H54 (cell line): Measurements from ENCODE around the gene PTGER1.

Experiments
- DNase-seq: peaks from one replicate; pipeline ENCODE4 v3.0.0; 2011; ENCODE audit warnings: low spot score, mixed read lengths; ENCODE audit not compliant: insufficient read length
- FAIRE-seq: peaks from 3 replicates; lab custom pipeline; 2011; peaks lifted over from hg19 to GRCh38; lab: Jason Lieb, UNC
- POLR2A ChIP-seq: IDR thresholded peaks from 2 replicates; pipeline ENCODE4 v1.6.1; 2011; ENCODE audit warnings: low read depth, mild to moderate bottlenecking, low read length

PTGER1 gene, protein sequence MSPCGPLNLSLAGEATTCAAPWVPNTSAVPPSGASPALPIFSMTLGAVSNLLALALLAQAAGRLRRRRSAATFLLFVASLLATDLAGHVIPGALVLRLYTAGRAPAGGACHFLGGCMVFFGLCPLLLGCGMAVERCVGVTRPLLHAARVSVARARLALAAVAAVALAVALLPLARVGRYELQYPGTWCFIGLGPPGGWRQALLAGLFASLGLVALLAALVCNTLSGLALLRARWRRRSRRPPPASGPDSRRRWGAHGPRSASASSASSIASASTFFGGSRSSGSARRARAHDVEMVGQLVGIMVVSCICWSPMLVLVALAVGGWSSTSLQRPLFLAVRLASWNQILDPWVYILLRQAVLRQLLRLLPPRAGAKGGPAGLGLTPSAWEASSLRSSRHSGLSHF

DNA sequence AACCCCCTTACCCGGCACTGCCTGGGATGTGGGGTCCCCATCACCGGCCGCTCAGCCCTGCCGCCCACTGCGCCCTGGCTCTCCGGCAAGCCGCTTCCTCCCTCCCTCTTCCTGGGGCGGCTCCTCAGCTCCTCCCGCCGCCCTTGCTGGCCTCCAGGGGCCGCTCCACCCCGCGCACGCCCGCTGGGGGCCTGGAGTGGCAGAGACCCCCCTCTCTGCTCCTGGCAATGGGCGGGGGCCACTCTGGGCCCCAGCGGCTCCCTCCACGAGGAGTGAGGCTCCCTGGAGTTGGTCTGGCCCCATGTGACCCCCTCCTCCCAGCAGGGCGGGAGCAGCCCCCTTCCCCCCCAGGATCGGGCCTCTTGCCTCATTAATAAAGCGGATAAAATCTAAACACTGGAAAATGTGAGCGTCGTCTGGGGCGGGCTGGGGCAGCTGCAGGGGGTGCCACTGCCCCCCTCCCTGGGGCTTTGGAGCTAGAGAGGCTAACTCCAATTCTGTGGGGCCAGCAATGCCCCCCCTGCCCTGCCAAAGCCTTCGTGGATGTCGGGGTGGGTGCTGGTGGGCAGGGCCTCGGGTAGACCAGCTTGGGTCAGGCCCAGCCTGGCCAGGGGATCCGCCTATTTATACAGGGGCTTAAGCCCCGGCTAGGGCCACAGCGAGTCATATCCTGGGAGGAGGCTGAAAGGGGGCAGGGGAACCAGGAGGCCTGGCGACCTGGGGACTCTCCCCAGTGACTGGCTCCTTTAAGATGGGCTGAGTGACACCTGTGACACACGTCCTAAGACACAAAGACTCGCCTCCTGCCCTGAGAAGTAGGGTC, at the start of gene PTGER1:
TSS of gene PTGER1 (minus strand) at position 104 of the 823 bp plus-strand sequence. CDS start 1,034 bp downstream, outside the sequence.
- DNase-seq (no peak), FAIRE-seq (no peak)
- TF ChIP-seq POLR2A, result no peak

DNA sequence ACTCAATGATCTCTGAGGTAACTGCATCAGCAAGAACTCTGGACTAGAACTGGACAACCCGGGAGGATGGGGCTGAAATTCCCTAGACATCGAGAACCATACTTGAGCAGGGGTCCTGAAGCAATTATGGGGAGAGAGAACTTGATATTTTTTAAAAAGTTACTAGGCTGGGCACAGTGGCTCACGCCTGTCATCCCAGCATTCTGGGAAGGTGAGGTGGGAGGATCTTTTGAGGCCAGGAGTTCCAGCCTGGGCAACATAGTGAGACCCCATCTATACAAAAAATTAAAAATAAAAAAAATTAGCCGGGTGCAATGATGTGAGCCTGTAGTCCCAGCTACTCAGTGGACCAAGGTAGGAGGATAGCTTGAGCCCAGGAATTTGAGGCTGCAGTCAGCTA, 45.4 kb upstream of the PTGER1 start:
- no peak for TF ChIP-seq POLR2A
- DNase-seq (no peak), FAIRE-seq (no peak)

DNA sequence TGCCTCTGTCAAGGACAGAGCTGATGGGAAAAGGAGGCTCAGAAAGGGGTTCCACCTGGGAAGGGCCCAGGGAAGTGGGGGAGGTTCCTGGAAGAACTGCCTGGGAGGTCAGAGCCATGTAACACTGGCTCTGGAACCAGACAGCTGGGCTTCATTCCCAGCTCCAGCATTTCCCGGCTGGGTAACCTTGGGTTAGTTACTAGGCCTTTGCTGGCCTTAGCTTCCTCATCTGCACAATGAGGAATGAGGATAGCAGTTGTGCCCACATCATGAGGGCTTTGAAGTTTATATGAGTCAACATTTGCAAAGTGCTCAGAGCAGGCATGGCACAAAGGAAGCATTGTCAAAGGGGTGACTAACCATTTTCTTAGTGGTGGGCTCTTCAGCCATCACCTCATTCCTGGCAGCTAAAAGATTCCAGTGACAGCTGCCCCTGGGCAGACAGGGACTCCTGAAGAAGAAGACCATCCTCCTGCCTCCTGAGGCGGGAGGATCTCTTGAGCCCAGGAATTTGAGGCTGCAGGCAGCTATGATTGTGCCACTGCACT, 44.8 kb upstream of the PTGER1 start:
- FAIRE-seq, result peak; percentile 81
- TF ChIP-seq POLR2A, result no peak
- DNase-seq, result peak; percentile 83

DNA sequence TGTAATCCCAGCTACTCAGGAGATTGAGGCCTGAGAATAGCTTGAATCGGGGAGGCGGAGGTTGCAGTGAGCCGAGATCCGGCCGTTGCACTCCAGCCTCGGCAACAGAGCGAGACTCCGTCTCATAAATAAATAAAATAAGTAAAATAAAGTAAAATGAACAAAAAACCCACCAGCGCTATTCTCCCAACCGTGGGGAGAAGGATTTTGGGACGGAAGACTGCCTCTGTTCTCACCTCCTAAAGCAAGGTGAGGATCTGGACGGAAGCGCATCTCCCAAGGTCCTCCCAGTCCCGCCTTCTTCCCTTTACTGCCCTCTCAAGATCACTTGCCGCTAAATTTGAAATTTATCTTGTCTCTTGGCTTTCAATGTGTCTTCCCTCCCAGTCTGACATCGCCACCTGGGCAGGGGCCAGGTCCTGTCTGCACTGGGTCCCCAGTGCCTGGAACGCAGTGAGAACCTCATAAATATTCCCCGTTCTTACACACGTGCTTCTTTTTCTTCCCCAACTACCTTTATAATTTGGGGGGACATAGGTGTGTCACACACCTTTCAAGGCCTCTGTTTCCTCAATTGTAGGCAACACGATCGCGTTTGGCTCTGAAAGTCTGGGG, 44.2 kb upstream of the PTGER1 start:
- TF ChIP-seq POLR2A, result no peak
- DNase-seq, result no peak
- FAIRE-seq, result no peak

DNA sequence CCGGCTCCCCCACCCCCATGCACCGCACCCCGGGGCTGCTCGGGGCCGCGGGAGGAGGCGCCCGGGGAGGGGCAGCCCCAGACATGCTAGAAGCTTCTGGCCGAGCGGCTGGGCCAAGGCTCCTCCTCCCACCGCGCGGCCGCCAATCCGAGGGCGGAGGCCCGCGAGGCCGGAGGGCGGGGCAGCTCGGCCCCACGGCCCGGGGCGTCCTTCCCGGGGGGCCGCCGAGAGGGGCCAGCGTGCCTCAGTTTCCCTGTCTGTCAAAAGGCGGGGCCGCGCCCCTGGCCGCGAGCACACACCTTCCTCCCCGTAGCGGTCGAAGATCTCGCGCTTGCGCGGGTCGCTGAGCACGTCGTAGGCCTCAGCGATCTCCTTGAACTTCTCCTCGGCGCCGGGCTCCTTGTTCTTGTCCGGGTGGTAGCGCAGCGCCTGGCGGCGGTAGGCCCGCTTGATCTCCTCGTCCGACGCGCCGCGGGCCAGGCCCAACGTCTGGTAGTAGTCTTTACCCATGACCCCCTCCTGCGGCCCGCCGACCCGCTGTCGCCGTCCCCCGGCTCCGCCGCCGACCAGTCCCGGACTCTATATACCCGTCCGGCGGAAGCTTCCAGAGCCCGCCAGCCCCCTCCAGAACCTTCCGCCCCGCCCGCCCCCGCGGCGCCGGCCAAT, 42.8 kb upstream of the PTGER1 start, which contains the start of gene DNAJB1:
TSS of gene DNAJB1 (minus strand) at position 558 of the 666 bp plus-strand sequence. CDS start at position 510, 48 bp downstream.
- FAIRE-seq (no peak), DNase-seq (peak; percentile 75)
- peak; percentile 99 for TF ChIP-seq POLR2A

DNA sequence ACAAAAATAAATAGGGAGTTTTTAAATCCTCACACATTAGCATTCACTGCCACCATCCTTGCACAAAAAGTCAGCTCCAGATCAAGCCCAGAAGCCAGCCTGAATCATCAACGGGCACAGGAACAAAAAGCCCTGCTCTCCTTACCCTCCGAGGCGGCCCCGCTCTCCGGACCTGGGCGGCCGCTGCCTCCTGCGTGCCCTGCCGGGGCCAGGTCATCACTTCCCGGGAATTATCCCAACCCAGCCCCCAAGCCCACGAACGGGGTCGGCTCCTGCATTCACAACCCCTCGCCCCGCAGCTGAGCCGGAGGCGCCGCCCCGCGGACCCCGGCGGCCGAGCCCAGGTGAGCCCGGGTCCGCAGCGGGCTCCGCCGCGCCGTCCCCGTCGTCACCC, 42.3 kb upstream of the PTGER1 start:
- DNase-seq, result no peak
- FAIRE-seq, result no peak
- no peak for TF ChIP-seq POLR2A

DNA sequence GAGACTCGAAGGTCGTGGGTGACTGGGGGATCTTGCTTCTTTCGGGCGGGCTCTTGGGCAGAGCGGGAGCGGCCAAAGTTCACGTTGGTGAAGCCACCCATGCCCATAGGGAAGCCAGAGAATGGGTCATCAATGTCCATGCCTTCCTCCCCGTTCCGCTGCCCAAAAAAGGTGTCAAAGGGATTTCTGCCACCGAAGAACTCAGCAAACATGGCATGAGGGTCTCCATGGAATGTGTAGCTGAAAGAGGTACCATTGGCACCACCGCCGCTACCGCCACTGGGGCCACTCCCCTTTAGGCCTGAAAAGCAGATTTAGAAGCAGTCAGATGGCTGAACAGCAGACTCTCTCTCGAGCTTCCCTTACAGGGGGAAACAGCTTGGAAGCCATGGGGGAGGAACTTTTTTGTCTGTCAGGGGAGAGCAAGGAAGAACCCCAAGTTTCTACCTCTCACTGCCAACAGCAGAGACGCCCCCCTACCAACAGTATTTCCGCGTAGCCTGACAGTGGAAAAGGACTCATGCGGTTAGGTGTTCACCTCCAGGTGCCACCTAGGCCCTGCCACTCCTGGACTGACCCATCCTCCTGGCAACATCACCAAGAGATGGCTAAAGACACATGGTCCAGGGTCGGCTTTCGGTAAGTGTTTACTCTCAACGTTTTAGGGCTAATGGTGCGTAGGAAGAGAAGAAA, 41.7 kb upstream of the PTGER1 start:
- FAIRE-seq (no peak), DNase-seq (no peak)
- TF ChIP-seq POLR2A, result no peak

DNA sequence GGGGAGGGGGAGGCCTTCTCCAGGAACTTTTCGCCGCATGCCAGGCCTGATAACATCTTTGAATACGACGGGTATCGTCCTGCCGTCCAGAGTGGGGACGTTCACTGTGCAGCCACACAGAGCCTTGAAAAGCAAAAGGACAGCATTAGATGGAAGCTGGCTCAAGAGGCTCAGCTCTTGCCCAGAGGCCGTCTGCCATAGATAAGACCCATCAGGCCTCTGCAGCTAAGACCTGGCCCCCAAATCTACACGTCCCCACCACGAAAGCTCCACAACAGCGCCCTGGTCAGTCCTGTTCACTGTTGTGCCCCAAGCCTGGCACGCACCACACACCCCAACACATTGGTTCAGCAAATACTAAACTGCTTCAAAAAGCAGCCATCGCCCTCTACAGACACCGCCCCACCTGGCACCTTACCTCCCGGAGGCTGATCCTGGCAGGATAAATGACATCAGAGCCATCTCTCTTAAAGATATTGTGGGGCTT, 40.9 kb upstream of the PTGER1 start:
- DNase-seq, result no peak
- TF ChIP-seq POLR2A, result no peak
- no peak for FAIRE-seq

DNA sequence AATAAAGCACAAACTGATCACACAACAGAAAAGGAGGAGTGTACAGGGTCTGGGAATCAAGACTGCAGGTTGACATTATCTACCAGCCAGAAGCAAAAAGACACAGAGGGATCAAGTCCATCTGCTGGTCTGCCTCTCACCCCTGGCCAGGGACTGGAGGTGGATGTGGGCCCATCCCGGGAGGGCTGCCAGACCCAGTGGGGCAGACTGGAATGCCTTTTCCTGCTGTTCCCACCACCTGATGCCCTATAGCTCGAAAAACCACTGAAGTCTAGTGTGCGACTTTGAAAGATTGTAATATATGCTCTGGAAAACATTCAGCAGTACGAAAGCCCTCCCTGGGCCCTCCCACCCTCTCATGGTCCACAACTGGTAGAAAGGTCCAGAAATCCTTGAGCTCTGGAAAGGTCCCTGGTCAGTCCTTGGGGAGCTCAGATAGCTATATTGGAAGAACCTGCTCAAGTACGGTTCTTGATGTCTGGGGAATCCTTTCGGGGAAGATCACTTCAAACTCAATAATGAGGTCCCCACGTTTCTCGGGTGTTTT, 40.4 kb upstream of the PTGER1 start:
- FAIRE-seq (no peak), DNase-seq (no peak)
- no peak for TF ChIP-seq POLR2A

DNA sequence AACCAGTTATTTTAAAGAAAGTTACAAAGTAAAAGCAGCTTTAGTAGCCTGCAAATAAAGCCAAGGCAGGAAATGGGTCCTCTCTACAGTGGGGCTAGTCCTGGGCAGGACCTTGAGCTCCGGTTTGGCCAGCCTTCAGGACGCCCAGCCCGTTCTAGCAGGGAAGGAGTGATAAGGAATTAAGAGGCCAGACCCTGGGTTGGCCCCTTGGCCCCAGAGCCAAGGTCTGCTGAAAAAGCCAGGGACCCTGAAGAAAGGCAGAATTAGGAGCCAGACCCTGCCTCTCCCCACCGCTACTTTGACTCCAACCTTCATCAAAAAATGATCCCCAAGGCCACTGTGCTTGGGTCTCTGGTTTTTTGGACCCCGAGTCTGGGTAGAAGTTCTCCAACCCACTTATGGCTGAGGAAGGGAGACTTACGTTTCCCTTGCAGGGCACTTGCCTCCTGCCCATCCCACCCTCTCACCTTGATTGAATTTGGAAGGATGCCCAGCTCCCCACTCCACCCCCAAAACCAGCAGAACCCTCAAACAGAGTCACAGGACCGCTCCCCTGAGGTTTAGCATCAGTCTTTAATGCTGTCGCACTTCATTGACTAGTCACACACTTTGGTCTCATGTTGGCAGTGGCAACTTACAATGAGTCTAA, 39.2 kb upstream of the PTGER1 start:
- TF ChIP-seq POLR2A, result no peak
- no peak for FAIRE-seq
- DNase-seq, result no peak

DNA sequence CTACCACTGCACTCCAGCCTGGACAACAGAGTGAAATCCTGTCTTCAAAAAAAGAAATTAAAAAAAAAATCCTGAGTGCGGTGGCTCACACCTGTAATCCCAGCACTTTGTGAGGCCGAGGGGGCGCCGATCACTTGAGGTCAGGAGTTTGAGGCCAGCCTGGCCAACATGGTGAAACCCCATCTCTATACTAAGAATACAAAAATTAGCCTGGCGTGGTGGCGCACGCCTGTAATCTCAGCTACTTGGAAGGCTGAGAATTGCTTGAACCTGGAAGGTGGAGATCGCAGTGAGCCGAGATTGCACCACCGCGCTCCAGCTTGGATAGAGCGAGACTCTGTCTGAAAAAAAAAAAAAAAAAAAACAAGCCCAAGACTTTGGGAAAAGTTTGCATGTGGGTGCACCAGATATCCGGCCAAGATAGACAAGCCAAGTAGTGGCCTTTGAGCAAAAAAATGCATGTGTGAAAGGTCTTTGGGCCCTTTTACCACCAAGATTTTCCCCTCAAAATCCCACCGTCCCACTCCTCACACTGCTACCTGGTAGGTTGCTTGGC, 37.3 kb upstream of the PTGER1 start:
- FAIRE-seq, result no peak

More for the DNA sequence above, 37.3 kb upstream of the PTGER1 start:
- no peak for TF ChIP-seq POLR2A
- no peak for DNase-seq
